GM03348 (cell line): Measurements from ENCODE around the gene RASL10A.

ENCODE experiments used
- DNase-seq: peaks from one replicate; pipeline ENCODE4 v3.0.0; 2012; ENCODE audit warnings: low spot score

The RASL10A gene

GRCh38 chr22:29338398-29338797 lies 22.9 kb upstream of the RASL10A start:
- DNase-seq = no peak

- DNase-seq = no peak
Observed at GRCh38 chr22:29337631-29338284, 22.3 kb upstream of the RASL10A start.

- no peak for DNase-seq
Observed at GRCh38 chr22:29336751-29337490, 21.4 kb upstream of the RASL10A start.

- DNase-seq = no peak
Observed at GRCh38 chr22:29335656-29336055, 20.2 kb upstream of the RASL10A start.

GRCh38 chr22:29334696-29335344 lies 19.3 kb upstream of the RASL10A start:
- no peak for DNase-seq

GRCh38 chr22:29334148-29334547 lies 18.7 kb upstream of the RASL10A start:
- no peak for DNase-seq

- DNase-seq = no peak
Observed at GRCh38 chr22:29332886-29333496, 17.5 kb upstream of the RASL10A start.

- no peak for DNase-seq
Observed at GRCh38 chr22:29331658-29332300, 16.3 kb upstream of the RASL10A start.

- DNase-seq = no peak
Observed at GRCh38 chr22:29331213-29331612, 15.7 kb upstream of the RASL10A start.

- no peak for DNase-seq
Observed at GRCh38 chr22:29330753-29331152, 15.3 kb upstream of the RASL10A start.

GRCh38 chr22:29330291-29330690 lies 14.8 kb upstream of the RASL10A start:
- no peak for DNase-seq

GRCh38 chr22:29329581-29329980 lies 14.1 kb upstream of the RASL10A start:
- no peak for DNase-seq

- no peak for DNase-seq
Observed at GRCh38 chr22:29328566-29329500, 13.3 kb upstream of the RASL10A start.

- no peak for DNase-seq
Observed at GRCh38 chr22:29328055-29328454, 12.6 kb upstream of the RASL10A start.

- DNase-seq = no peak
Observed at GRCh38 chr22:29327089-29327764, 11.7 kb upstream of the RASL10A start.

- DNase-seq = no peak
Observed at GRCh38 chr22:29326481-29326880, 11.0 kb upstream of the RASL10A start.

- DNase-seq = no peak
Observed at GRCh38 chr22:29325785-29326315, 10.4 kb upstream of the RASL10A start.

GRCh38 chr22:29325356-29325755 lies 9.9 kb upstream of the RASL10A start:
- DNase-seq = no peak

GRCh38 chr22:29323641-29324040 lies 8.1 kb upstream of the RASL10A start:
- no peak for DNase-seq

- no peak for DNase-seq
Observed at GRCh38 chr22:29320546-29320945, 5.0 kb upstream of the RASL10A start.
